Rectal smooth muscle tissue (tissue), 1 donor: ENCODE measurements around the gene RFX2.
"Not testable (repeated sequence)": the region's sequence is repeated elsewhere in the genome, so short reads cannot be mapped to it uniquely, and the experiment has no call there.

ENCODE experiments used
- H3K27ac ChIP-seq: one replicate; pipeline ENCODE4 v1.7.0; 2013; ENCODE audit warnings: low read depth, low read length, inconsistent platforms
- H3K27me3 ChIP-seq: one replicate; pipeline ENCODE4 v1.7.0; 2013; ENCODE audit warnings: low read length; ENCODE audit not compliant: control insufficient read depth, insufficient read depth
- H3K36me3 ChIP-seq: one replicate; pipeline ENCODE4 v1.7.0; 2013; ENCODE audit warnings: low read length; ENCODE audit not compliant: control insufficient read depth, insufficient read depth
- H3K4me1 ChIP-seq: one replicate; pipeline ENCODE4 v1.7.0; 2013; ENCODE audit warnings: low read length; ENCODE audit not compliant: control insufficient read depth, insufficient read depth
- H3K4me3 ChIP-seq: one replicate; pipeline ENCODE4 v1.7.0; 2013; ENCODE audit warnings: low read length
- H3K9ac ChIP-seq: one replicate; pipeline ENCODE4 v1.7.0; 2013; ENCODE audit warnings: low read length

RFX2 gene

GRCh38 chr19:6033744-6034264 is 76.5 kb downstream of the RFX2 start:
- no peaks in the 10 kb centered on the region for H3K27me3 ChIP-seq
- H3K9ac ChIP-seq = no peak overlapping the region
- no peak overlapping the region for H3K27ac ChIP-seq
- no peaks in the 10 kb centered on the region for H3K36me3 ChIP-seq
- H3K4me1 ChIP-seq = no peaks in the 10 kb centered on the region
- H3K4me3 ChIP-seq = no peak overlapping the region

GRCh38 chr19:6032827-6033226 is 77.5 kb downstream of the RFX2 start:
- no peaks in the 10 kb centered on the region for H3K4me1 ChIP-seq
- no peak overlapping the region for H3K9ac ChIP-seq
- no peak overlapping the region for H3K4me3 ChIP-seq
- H3K27ac ChIP-seq = no peak overlapping the region
- no peaks in the 10 kb centered on the region for H3K27me3 ChIP-seq
- H3K36me3 ChIP-seq = no peaks in the 10 kb centered on the region

GRCh38 chr19:6032381-6032780 is 77.9 kb downstream of the RFX2 start:
- no peak overlapping the region for H3K27ac ChIP-seq
- no peak overlapping the region for H3K4me3 ChIP-seq
- H3K36me3 ChIP-seq = no peaks in the 10 kb centered on the region
- H3K27me3 ChIP-seq = no peaks in the 10 kb centered on the region
- no peaks in the 10 kb centered on the region for H3K4me1 ChIP-seq
- no peak overlapping the region for H3K9ac ChIP-seq

DNA sequence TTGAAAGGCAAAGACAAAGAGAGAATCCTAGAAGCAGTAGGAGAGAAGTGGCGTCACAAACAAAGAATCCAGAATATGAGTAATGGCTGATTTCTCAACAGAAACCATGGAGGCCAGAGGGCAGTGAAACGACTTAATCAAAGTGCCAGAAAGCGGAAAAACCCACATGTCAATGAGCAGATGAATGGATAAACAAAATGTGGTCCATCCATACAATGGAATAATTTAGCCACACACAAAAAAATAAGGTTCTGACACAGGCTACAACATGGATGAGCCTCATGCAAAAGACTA is 80.1 kb downstream of the RFX2 start:
- no peak overlapping the region for H3K27ac ChIP-seq
- no peaks in the 10 kb centered on the region for H3K36me3 ChIP-seq
- no peak overlapping the region for H3K9ac ChIP-seq
- H3K27me3 ChIP-seq = no peaks in the 10 kb centered on the region
- H3K4me1 ChIP-seq = no peaks in the 10 kb centered on the region
- H3K4me3 ChIP-seq = no peak overlapping the region

- Histone ChIP-seq H3K4me3 (no peak overlapping the region), H3K27me3 (no peaks in the 10 kb centered on the region), H3K9ac (no peak overlapping the region), H3K27ac (no peak overlapping the region), H3K36me3 (peaks cover 2% of the 10 kb centered on the region), H3K4me1 (no peaks in the 10 kb centered on the region)
Measured at GRCh38 chr19:6026390-6027227, 83.7 kb downstream of the RFX2 start.

- H3K27ac ChIP-seq, H3K4me1 ChIP-seq, H3K4me3 ChIP-seq, H3K36me3 ChIP-seq, H3K9ac ChIP-seq, H3K27me3 ChIP-seq: not testable (repeated sequence)
Measured at GRCh38 chr19:6024756-6025155, 85.5 kb downstream of the RFX2 start.

DNA sequence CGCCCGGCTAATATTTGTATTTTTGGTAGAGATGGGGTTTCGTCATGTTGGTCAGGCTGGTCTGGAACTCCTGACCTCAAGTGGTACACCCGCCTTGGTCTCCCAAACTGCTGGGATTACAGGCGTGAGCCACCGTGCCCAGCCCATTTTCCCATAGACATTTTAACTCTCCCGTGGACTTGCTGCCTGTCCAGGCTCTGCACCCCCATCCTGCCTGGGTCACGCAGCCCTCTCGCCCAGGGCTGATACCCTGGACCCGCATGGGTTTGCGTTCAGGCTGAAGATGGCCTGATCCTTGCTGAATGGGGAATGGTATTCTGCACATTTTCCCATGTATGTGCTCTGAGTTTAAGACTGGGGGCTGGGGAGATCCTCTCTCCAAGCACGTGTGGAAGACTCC is 86.4 kb downstream of the RFX2 start:
- Histone ChIP-seq H3K36me3 (peaks cover 11% of the 10 kb centered on the region), H3K27ac (no peak overlapping the region), H3K4me1 (no peaks in the 10 kb centered on the region), H3K27me3 (no peaks in the 10 kb centered on the region), H3K4me3 (no peak overlapping the region), H3K9ac (no peak overlapping the region)

GRCh38 chr19:6023085-6023682 is 87.1 kb downstream of the RFX2 start:
- Histone ChIP-seq H3K9ac (no peak overlapping the region), H3K4me1 (no peaks in the 10 kb centered on the region), H3K36me3 (peaks cover 11% of the 10 kb centered on the region), H3K4me3 (no peak overlapping the region), H3K27me3 (no peaks in the 10 kb centered on the region), H3K27ac (no peak overlapping the region)

- Histone ChIP-seq H3K27me3 (no peaks in the 10 kb centered on the region), H3K9ac (no peak overlapping the region), H3K4me3 (no peak overlapping the region), H3K36me3 (peaks cover 11% of the 10 kb centered on the region), H3K27ac (no peak overlapping the region), H3K4me1 (no peaks in the 10 kb centered on the region)
Measured at GRCh38 chr19:6022570-6023064, 87.7 kb downstream of the RFX2 start.

GRCh38 chr19:6021878-6022569 is 88.3 kb downstream of the RFX2 start:
- H3K27ac ChIP-seq = no peak overlapping the region
- H3K9ac ChIP-seq = no peak overlapping the region
- no peaks in the 10 kb centered on the region for H3K27me3 ChIP-seq
- no peaks in the 10 kb centered on the region for H3K4me1 ChIP-seq
- H3K36me3 ChIP-seq = peaks cover 11% of the 10 kb centered on the region
- no peak overlapping the region for H3K4me3 ChIP-seq

DNA sequence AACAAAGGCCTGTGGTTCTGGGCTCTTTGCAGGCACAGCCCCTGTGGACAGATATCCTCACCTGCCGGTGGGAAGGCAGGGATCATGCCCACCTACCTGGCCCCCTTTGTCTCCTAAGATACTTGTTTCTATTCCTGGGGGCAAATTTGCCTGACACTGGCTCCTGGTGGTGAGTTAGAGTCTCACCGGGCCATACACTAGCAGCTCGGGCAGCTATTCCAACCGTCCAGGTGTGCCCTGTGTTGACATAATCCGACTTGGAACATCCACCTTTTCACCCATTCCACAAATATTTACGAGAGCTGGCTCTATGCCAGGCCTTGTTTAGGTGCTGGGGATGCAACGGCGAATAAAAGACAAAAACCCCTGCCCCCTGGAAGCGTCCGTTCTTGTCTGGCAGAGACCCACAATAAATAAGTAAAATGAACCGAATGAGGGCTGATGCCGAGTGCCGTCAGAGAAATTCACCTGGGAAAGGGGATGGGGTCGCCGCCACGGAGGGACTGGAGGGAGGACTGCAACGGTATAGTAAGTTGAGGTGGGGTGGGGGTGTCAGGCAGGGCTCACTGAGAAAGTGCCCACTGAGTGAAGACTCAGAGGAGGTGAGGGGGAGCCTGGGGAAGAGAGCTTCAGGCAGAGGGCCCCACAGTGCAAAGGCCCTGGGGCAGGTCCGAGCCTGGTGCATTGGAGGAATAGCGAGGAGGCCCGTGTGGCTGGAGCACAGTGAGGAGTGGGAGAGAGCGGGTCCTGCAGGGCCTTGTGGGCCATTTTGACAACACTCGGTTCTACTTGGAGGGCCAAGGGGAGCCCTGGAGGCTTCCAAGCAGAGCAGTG is 89.1 kb downstream of the RFX2 start:
- H3K4me1 ChIP-seq = no peaks in the 10 kb centered on the region
- no peak overlapping the region for H3K9ac ChIP-seq
- H3K4me3 ChIP-seq = no peak overlapping the region
- peaks cover 11% of the 10 kb centered on the region for H3K36me3 ChIP-seq
- no peaks in the 10 kb centered on the region for H3K27me3 ChIP-seq
- H3K27ac ChIP-seq = no peak overlapping the region
